ENCODE measurements around the gene TRPM4. TPM values are rescaled to one million over a fixed set of nuclear protein-coding genes. Genes with fewer than 3 reads are reported as not detected.

Gene TRPM4
- total and polyA plus RNA-seq, 2 of the 8 experiments (the other 6 are each of a cell fraction or from before 2014, with no cell fraction given) = 11.3 to 13.3 TPM

DNA sequence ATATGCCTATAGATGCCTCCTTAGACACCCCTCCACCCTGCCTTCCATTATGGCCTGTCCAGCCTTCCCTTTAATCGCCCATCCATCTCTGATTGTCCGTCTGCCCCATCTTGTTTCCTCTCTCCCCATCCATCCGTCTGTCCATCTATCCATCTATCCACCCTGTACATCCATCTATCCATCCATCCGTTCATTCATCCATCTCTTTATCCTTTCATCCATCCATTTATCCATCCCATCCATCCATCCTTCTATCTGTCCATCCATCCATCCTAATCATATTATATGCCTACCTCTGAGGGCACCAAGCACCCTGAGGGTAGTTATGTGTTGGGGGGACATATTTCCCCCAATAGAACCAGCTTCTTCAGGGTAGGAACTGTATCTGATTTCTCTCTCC lies 23.1 kb downstream of the TRPM4 start:
- H3K4me1 ChIP-seq (replicated peaks in 1 of 4; ENCODE audit: control insufficient read depth in 3 of 4, insufficient read depth in 4 of 4, low read length in 3 of 4) = 0 out of 7 replicates have a peak, but pooled peaks cover 0 to 2% (median 0%) of the 10 kb centered on the region in 4 experiments
- H2BK120ac ChIP-seq (replicated peaks; ENCODE audit: low read depth, low read length) = no peak overlapping the region
- no peak overlapping the region for H3K4ac ChIP-seq (replicated peaks; ENCODE audit: insufficient read length, low read depth, low read length)
- H3K4me3 ChIP-seq (ENCODE audit: extremely low read depth in 1 of 4, insufficient read depth in 2 of 4, low read depth in 3 of 4, low read length in 4 of 4) = no peak overlapping the region
- no peak overlapping the region for H3K9ac ChIP-seq (replicated peaks in 1 of 4; ENCODE audit: extremely low read depth in 1 of 4, low read depth in 3 of 4, low read length in 3 of 4)
- TF ChIP-seq EP300 (IDR thresholded peaks at IDR 0.05; ENCODE audit: borderline replicate concordance in 1 of 2, low read depth in 2 of 2, low read length in 2 of 2) = no peak
- TF ChIP-seq CHD2 (IDR thresholded peaks at IDR 0.05; ENCODE audit: low read length) = no peak
- no peak overlapping the region for H3K56ac ChIP-seq (replicated peaks; ENCODE audit: insufficient read length, low read depth, low read length)
- no peak overlapping the region for H2BK15ac ChIP-seq (ENCODE audit: low read length)
- peaks cover 8% of the 10 kb centered on the region; the same call in 1 of the 2 replicates for H3K23me2 ChIP-seq (ENCODE audit: low read depth, low read length)
- no peaks in the 10 kb centered on the region for H3K9me3 ChIP-seq (ENCODE audit: insufficient read depth in 2 of 2, low read depth in 1 of 2, low read length in 1 of 2)
- DNase-seq (ENCODE audit: low read depth in 1 of 2, low spot score in 2 of 2) (no peak), FAIRE-seq (no peak)
- H3K4me2 ChIP-seq (ENCODE audit: insufficient read depth in 1 of 2, low read depth in 2 of 2, low read length in 2 of 2) = no peak overlapping the region
- ChIA-PET CTCF (ENCODE audit: partially characterized antibody) (interaction anchor here (0.6 to 6.8 kb wide), 6 partner anchors 14 to 360 kb away, joined by 3 to 43 read pairs (median 3); no protein-coding TSS in a partner anchor), POLR2A (ENCODE audit: partially characterized antibody) (interaction anchor here (1.0 kb wide), 2 partner anchors 30 to 42 kb away, joined by 3 read pairs; no protein-coding TSS in a partner anchor)
- H3K18ac ChIP-seq (ENCODE audit: extremely low read depth, low read length) = no peak overlapping the region
- H4K20me1 ChIP-seq (replicated peaks in 1 of 2; ENCODE audit: control insufficient read depth in 1 of 2, insufficient read depth in 2 of 2, low read length in 2 of 2) = no peaks in the 10 kb centered on the region
- 96 to 100% methylated on average over 1 to 4 of the region's 4 CpGs for WGBS, 2 experiments (ENCODE audit: extremely low coverage in 1 of 2, insufficient coverage in 1 of 2, insufficient read length in 1 of 2, insufficient replicate concordance in 2 of 2, low coverage in 1 of 2, low lambda C conversion rate in 2 of 2, missing lambda C conversion rate in 1 of 2)
- no peaks in the 10 kb centered on the region for H3K79me2 ChIP-seq (ENCODE audit: control insufficient read depth in 1 of 2, insufficient read depth in 2 of 2, low read length in 2 of 2)
- no peak overlapping the region for H4K91ac ChIP-seq (replicated peaks; ENCODE audit: insufficient read length, low read length)
- no peak overlapping the region for H4K5ac ChIP-seq (ENCODE audit: insufficient read length, low read depth, low read length)
- H2AFZ ChIP-seq (ENCODE audit: low read length) = no peak overlapping the region
- no peak overlapping the region for H2AK5ac ChIP-seq (ENCODE audit: low read depth, low read length)
- H3K79me1 ChIP-seq (ENCODE audit: low read depth, low read length) = no peaks in the 10 kb centered on the region
- H3K14ac ChIP-seq (ENCODE audit: insufficient read length) = no peak overlapping the region
- no peak overlapping the region for H4K8ac ChIP-seq (ENCODE audit: extremely low read depth, insufficient read depth, low read length)
- H3K27ac ChIP-seq (ENCODE audit: low read depth, low read length) = no peak overlapping the region
- H3K36me3 ChIP-seq (ENCODE audit: control insufficient read depth in 2 of 4, insufficient read depth in 4 of 4, low read length in 3 of 4) = no peaks in the 10 kb centered on the region
- H2BK20ac ChIP-seq (ENCODE audit: low read length) = no peak overlapping the region
- no peaks in the 10 kb centered on the region; a peak in 1 of 7 replicates for H3K27me3 ChIP-seq (replicated peaks in 1 of 4; ENCODE audit: control insufficient read depth in 3 of 4, extremely low read depth in 1 of 4, insufficient read depth in 3 of 4, low read length in 3 of 4)
- no peak overlapping the region for H3K23ac ChIP-seq (ENCODE audit: insufficient read length)
- no peak overlapping the region for H2BK5ac ChIP-seq (ENCODE audit: low read depth, low read length)
- H2BK12ac ChIP-seq (ENCODE audit: low read depth, low read length) = no peak overlapping the region
